Neural cell (in vitro differentiated cells): ENCODE measurements around the gene SMC3.

Experiments
- EP300 ChIP-seq: fragments of 450-650 bp; conservative IDR thresholded peaks from 2 replicates; pipeline ENCODE4 v1.6.1; 2014; ENCODE audit warnings: antibody characterized with exemption, mild to moderate bottlenecking, moderate library complexity; ENCODE audit not compliant: poor library complexity, severe bottlenecking
- EZH2 ChIP-seq: fragments of 200-600, 300-800 bp; shearing (Covaris generic), sonication (generic); IDR thresholded peaks from 2 replicates; pipeline ENCODE4 v1.6.1; 2014; ENCODE audit warnings: antibody characterized with exemption, low read length, borderline replicate concordance, mild to moderate bottlenecking; ENCODE audit not compliant: insufficient read depth, poor library complexity, severe bottlenecking
- MXI1 ChIP-seq: fragments of 450-650 bp; conservative IDR thresholded peaks from 2 replicates; pipeline ENCODE4 v1.6.1; 2014; ENCODE audit warnings: antibody characterized with exemption, mild to moderate bottlenecking; ENCODE audit not compliant: poor library complexity, severe bottlenecking
- POLR2AphosphoS5 ChIP-seq: IDR thresholded peaks from 2 replicates; pipeline ENCODE4 v1.6.1; 2012
- RAD21 ChIP-seq: fragments of 450-650 bp; conservative IDR thresholded peaks from 2 replicates; pipeline ENCODE4 v1.6.1; 2014; ENCODE audit warnings: antibody characterized with exemption, mild to moderate bottlenecking, moderate library complexity
- SMC3 ChIP-seq: fragments of 450-650 bp; conservative IDR thresholded peaks from 2 replicates; pipeline ENCODE4 v1.6.1; 2014; ENCODE audit warnings: antibody characterized with exemption, mild to moderate bottlenecking, moderate library complexity; ENCODE audit not compliant: poor library complexity
- TAF1 ChIP-seq: IDR thresholded peaks from 2 replicates; pipeline ENCODE4 v1.6.1; 2012; ENCODE audit warnings: low read depth
- TF ChIP-seq, protein P1 (sequence below): IDR thresholded peaks from 2 replicates; pipeline ENCODE4 v1.6.1; 2012; ENCODE audit warnings: borderline replicate concordance
- TF ChIP-seq, protein P2 (sequence below): fragments of 450-650 bp; IDR thresholded peaks from 2 replicates; pipeline ENCODE4 v1.5.1; 2014; ENCODE audit warnings: antibody characterized with exemption, mild to moderate bottlenecking, moderate library complexity; ENCODE audit not compliant: poor library complexity, severe bottlenecking

DNA sequence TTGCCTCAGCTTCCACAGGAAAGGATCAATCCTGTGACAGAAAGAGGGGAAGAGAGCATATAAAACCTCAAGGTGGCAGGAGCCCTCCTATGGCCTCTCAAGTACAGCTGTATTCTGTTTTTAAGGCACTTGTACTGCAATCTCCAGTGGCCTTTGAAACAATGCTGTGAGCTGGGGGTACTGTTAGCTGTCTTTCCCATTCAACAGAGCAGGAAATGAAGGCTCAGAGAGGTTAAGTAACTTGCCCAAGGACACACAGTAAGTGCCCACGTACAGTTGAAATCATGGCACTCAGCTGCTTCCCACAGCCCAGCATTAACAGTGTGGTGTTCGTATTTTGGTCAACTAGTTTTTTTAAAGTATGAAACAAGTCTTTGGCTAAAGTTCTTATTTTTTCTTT is 35.8 kb upstream of the SMC3 start:
- TF ChIP-seq, protein P1, sequence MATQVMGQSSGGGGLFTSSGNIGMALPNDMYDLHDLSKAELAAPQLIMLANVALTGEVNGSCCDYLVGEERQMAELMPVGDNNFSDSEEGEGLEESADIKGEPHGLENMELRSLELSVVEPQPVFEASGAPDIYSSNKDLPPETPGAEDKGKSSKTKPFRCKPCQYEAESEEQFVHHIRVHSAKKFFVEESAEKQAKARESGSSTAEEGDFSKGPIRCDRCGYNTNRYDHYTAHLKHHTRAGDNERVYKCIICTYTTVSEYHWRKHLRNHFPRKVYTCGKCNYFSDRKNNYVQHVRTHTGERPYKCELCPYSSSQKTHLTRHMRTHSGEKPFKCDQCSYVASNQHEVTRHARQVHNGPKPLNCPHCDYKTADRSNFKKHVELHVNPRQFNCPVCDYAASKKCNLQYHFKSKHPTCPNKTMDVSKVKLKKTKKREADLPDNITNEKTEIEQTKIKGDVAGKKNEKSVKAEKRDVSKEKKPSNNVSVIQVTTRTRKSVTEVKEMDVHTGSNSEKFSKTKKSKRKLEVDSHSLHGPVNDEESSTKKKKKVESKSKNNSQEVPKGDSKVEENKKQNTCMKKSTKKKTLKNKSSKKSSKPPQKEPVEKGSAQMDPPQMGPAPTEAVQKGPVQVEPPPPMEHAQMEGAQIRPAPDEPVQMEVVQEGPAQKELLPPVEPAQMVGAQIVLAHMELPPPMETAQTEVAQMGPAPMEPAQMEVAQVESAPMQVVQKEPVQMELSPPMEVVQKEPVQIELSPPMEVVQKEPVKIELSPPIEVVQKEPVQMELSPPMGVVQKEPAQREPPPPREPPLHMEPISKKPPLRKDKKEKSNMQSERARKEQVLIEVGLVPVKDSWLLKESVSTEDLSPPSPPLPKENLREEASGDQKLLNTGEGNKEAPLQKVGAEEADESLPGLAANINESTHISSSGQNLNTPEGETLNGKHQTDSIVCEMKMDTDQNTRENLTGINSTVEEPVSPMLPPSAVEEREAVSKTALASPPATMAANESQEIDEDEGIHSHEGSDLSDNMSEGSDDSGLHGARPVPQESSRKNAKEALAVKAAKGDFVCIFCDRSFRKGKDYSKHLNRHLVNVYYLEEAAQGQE = no peak
- TF ChIP-seq POLR2AphosphoS5 = no peak
- TF ChIP-seq, protein P2, sequence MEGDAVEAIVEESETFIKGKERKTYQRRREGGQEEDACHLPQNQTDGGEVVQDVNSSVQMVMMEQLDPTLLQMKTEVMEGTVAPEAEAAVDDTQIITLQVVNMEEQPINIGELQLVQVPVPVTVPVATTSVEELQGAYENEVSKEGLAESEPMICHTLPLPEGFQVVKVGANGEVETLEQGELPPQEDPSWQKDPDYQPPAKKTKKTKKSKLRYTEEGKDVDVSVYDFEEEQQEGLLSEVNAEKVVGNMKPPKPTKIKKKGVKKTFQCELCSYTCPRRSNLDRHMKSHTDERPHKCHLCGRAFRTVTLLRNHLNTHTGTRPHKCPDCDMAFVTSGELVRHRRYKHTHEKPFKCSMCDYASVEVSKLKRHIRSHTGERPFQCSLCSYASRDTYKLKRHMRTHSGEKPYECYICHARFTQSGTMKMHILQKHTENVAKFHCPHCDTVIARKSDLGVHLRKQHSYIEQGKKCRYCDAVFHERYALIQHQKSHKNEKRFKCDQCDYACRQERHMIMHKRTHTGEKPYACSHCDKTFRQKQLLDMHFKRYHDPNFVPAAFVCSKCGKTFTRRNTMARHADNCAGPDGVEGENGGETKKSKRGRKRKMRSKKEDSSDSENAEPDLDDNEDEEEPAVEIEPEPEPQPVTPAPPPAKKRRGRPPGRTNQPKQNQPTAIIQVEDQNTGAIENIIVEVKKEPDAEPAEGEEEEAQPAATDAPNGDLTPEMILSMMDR = no peak
- TF ChIP-seq TAF1 = no peak
- TF ChIP-seq EP300 = no peak
- no peak for TF ChIP-seq EZH2
- TF ChIP-seq RAD21 = no peak
- TF ChIP-seq SMC3 = no peak
- TF ChIP-seq MXI1 = no peak
